Measurements from ENCODE around the gene CASQ2. TPM values are rescaled to one million over a fixed set of nuclear protein-coding genes. Genes with fewer than 3 reads are reported as not detected.

The CASQ2 gene
- total RNA-seq, 1 donor from 2014 or later = not detected

GRCh38 chr1:115796036-115796435 lies 27.5 kb upstream of the CASQ2 start:
- TF ChIP-seq CTCF (conservative IDR thresholded peaks at IDR 0.05; ENCODE audit: low read depth, low read length) = no peak
- DNase-seq (ENCODE audit: low read depth) = no peak
- no peak overlapping the region for H3K4me3 ChIP-seq (ENCODE audit: low read depth, low read length)

DNA sequence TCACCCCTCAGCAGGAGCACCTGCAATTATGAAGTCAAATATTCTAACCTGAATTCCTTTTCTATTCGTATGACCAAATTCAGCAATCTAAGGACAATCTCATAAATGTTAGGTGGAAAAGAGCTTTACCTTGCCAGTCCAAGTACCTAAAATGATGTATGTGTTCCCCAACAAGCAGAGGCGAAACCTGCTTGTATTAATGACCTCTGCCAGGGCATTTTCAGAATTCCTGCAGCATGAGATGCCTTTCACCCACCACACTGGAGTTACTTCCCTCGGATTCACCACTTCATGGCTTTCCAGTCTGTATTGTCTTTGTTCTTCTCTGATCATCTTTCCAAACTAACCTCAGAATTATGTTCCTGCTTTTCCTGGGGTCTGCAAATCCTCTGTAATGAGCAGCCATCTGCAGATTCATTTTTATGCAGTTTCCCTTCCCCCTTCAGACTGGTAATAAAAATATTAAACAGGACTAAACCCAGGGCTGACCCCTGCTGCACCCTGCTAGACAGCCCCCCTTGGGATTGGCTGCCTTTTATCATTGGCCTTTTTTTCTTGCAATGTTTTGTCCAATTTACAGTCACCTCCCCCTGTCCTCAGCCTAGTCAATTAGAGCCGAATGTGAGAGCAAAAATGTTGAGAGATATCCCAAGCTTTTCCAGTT lies 26.6 kb upstream of the CASQ2 start:
- no peak overlapping the region for H3K4me3 ChIP-seq (ENCODE audit: low read depth, low read length)
- no peak for TF ChIP-seq CTCF (conservative IDR thresholded peaks at IDR 0.05; ENCODE audit: low read depth, low read length)
- no peak for DNase-seq (ENCODE audit: low read depth)

GRCh38 chr1:115793162-115793561 lies 24.6 kb upstream of the CASQ2 start:
- DNase-seq (ENCODE audit: low read depth) = no peak
- TF ChIP-seq CTCF (conservative IDR thresholded peaks at IDR 0.05; ENCODE audit: low read depth, low read length) = no peak
- H3K4me3 ChIP-seq (ENCODE audit: low read depth, low read length) = no peak overlapping the region

GRCh38 chr1:115791816-115792215 lies 23.3 kb upstream of the CASQ2 start:
- no peak for TF ChIP-seq CTCF (conservative IDR thresholded peaks at IDR 0.05; ENCODE audit: low read depth, low read length)
- no peak for DNase-seq (ENCODE audit: low read depth)
- H3K4me3 ChIP-seq (ENCODE audit: low read depth, low read length) = no peak overlapping the region

- H3K4me3 ChIP-seq (ENCODE audit: low read depth, low read length) = no peak overlapping the region
- no peak for DNase-seq (ENCODE audit: low read depth)
- TF ChIP-seq CTCF (conservative IDR thresholded peaks at IDR 0.05; ENCODE audit: low read depth, low read length) = no peak
These were observed 22.3 kb upstream of the CASQ2 start for GRCh38 chr1:115790846-115791245.

- H3K4me3 ChIP-seq (ENCODE audit: low read depth, low read length) = no peak overlapping the region
- no peak for DNase-seq (ENCODE audit: low read depth)
- TF ChIP-seq CTCF (conservative IDR thresholded peaks at IDR 0.05; ENCODE audit: low read depth, low read length) = no peak
These were observed 21.8 kb upstream of the CASQ2 start for GRCh38 chr1:115790356-115790755.

DNA sequence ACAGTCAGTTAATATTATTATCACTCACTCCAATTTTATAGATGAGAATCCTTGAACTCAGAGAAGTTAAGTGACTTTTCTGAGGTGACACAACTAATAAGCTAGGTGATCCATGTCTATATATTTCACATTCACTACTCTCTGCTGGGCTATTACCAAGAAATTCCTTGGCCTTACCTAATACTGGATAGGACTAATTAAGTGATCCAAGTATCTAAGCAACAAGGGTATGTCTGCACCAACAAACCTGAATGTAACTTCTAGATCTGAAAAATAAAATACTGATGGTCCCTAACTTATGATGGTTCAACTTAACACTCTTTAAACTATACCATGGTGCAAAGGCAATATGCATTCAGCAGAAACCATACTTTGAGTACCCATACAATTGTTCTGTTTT lies 14.8 kb upstream of the CASQ2 start:
- H3K4me3 ChIP-seq (ENCODE audit: low read depth, low read length) = no peak overlapping the region
- TF ChIP-seq CTCF (conservative IDR thresholded peaks at IDR 0.05; ENCODE audit: low read depth, low read length) = no peak
- no peak for DNase-seq (ENCODE audit: low read depth)
